Adrenal gland (tissue), 5 donors: Measurements from ENCODE around the gene CST4.
"Not testable (repeated sequence)": the region's sequence is repeated elsewhere in the genome, so short reads cannot be mapped to it uniquely, and the experiment has no call there.

Experiments used
- CTCF ChIP-seq, 6 experiments: fragments of 450-650 bp in 4 of 6; fragments of 200-600 bp in 2 of 6; sonication (generic) in 1 of 6; IDR thresholded peaks; 1 replicate in 5 of 6; 2 replicates in 1 of 6; pipeline versions ENCODE4 v1.5.1 to v1.8.0; 2016 to 2021; ENCODE audit warnings: antibody characterized with exemption in 6 of 6, mild to moderate bottlenecking in 2 of 6, moderate library complexity in 1 of 6
- POLR2A ChIP-seq, 2 donors: fragments of 450-650 bp; IDR thresholded peaks; one replicate each; pipeline ENCODE4 v1.6.1; 2017; ENCODE audit warnings: antibody characterized with exemption in 2 of 2, mild to moderate bottlenecking in 2 of 2, moderate library complexity in 1 of 2
- donor health status: DM: no; HTN: no; CAD: no.

GRCh38 chr20:23711778-23712177 is 22.9 kb upstream of the CST4 start:
- TF ChIP-seq CTCF, POLR2A (IDR thresholded peaks at IDR 0.05): not testable (repeated sequence)
